ENCODE data around the gene RTN4RL1.

Gene RTN4RL1

DNA sequence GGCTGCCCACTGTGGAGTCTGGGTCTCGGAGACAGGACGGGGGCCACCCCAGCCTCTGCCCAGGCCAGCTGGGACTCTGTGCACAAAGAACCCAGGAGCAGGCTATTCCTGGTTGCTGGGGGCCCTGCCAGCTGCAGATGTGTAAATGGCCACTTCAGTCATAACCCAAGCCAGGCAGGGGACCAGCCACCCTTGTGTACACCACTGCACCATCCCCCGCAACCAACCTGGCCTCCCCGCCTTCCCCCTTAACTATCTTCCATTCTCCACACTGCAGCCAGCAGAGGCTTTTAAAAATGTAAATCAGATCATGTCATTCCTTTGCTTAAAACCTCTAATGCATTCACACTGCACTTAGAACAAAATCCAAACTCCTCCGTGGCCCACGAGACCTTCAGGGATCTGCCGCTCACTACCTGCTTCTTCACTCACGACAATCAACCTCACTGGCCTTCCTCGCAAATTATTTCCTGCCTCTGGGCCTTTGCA lies 28.3 kb downstream of the RTN4RL1 start (continued):
- no peak for TF ChIP-seq ZFP3 (tag by site-specific recombination; IDR thresholded peaks at IDR 0.05; ENCODE audit: low read depth)
- TF ChIP-seq, protein P1, sequence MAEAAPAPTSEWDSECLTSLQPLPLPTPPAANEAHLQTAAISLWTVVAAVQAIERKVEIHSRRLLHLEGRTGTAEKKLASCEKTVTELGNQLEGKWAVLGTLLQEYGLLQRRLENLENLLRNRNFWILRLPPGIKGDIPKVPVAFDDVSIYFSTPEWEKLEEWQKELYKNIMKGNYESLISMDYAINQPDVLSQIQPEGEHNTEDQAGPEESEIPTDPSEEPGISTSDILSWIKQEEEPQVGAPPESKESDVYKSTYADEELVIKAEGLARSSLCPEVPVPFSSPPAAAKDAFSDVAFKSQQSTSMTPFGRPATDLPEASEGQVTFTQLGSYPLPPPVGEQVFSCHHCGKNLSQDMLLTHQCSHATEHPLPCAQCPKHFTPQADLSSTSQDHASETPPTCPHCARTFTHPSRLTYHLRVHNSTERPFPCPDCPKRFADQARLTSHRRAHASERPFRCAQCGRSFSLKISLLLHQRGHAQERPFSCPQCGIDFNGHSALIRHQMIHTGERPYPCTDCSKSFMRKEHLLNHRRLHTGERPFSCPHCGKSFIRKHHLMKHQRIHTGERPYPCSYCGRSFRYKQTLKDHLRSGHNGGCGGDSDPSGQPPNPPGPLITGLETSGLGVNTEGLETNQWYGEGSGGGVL (tag by site-specific recombination; IDR thresholded peaks at IDR 0.05) = no peak
- TF ChIP-seq, protein P2, sequence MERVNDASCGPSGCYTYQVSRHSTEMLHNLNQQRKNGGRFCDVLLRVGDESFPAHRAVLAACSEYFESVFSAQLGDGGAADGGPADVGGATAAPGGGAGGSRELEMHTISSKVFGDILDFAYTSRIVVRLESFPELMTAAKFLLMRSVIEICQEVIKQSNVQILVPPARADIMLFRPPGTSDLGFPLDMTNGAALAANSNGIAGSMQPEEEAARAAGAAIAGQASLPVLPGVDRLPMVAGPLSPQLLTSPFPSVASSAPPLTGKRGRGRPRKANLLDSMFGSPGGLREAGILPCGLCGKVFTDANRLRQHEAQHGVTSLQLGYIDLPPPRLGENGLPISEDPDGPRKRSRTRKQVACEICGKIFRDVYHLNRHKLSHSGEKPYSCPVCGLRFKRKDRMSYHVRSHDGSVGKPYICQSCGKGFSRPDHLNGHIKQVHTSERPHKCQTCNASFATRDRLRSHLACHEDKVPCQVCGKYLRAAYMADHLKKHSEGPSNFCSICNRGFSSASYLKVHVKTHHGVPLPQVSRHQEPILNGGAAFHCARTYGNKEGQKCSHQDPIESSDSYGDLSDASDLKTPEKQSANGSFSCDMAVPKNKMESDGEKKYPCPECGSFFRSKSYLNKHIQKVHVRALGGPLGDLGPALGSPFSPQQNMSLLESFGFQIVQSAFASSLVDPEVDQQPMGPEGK (tag by site-specific recombination; IDR thresholded peaks at IDR 0.05) = no peak
- TF ChIP-seq, protein P3, sequence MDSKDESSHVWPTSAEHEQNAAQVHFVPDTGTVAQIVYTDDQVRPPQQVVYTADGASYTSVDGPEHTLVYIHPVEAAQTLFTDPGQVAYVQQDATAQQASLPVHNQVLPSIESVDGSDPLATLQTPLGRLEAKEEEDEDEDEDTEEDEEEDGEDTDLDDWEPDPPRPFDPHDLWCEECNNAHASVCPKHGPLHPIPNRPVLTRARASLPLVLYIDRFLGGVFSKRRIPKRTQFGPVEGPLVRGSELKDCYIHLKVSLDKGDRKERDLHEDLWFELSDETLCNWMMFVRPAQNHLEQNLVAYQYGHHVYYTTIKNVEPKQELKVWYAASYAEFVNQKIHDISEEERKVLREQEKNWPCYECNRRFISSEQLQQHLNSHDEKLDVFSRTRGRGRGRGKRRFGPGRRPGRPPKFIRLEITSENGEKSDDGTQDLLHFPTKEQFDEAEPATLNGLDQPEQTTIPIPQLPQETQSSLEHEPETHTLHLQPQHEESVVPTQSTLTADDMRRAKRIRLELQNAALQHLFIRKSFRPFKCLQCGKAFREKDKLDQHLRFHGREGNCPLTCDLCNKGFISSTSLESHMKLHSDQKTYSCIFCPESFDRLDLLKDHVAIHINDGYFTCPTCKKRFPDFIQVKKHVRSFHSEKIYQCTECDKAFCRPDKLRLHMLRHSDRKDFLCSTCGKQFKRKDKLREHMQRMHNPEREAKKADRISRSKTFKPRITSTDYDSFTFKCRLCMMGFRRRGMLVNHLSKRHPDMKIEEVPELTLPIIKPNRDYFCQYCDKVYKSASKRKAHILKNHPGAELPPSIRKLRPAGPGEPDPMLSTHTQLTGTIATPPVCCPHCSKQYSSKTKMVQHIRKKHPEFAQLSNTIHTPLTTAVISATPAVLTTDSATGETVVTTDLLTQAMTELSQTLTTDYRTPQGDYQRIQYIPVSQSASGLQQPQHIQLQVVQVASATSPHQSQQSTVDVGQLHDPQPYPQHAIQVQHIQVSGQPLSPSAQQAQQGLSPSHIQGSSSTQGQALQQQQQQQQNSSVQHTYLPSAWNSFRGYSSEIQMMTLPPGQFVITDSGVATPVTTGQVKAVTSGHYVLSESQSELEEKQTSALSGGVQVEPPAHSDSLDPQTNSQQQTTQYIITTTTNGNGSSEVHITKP (tag by site-specific recombination; IDR thresholded peaks at IDR 0.05) = no peak
- TF ChIP-seq, protein P4, sequence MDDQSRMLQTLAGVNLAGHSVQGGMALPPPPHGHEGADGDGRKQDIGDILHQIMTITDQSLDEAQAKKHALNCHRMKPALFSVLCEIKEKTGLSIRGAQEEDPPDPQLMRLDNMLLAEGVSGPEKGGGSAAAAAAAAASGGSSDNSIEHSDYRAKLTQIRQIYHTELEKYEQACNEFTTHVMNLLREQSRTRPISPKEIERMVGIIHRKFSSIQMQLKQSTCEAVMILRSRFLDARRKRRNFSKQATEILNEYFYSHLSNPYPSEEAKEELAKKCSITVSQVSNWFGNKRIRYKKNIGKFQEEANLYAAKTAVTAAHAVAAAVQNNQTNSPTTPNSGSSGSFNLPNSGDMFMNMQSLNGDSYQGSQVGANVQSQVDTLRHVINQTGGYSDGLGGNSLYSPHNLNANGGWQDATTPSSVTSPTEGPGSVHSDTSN (CRISPR knock-in tag; IDR thresholded peaks at IDR 0.05) = no peak
- TF ChIP-seq, protein P5, sequence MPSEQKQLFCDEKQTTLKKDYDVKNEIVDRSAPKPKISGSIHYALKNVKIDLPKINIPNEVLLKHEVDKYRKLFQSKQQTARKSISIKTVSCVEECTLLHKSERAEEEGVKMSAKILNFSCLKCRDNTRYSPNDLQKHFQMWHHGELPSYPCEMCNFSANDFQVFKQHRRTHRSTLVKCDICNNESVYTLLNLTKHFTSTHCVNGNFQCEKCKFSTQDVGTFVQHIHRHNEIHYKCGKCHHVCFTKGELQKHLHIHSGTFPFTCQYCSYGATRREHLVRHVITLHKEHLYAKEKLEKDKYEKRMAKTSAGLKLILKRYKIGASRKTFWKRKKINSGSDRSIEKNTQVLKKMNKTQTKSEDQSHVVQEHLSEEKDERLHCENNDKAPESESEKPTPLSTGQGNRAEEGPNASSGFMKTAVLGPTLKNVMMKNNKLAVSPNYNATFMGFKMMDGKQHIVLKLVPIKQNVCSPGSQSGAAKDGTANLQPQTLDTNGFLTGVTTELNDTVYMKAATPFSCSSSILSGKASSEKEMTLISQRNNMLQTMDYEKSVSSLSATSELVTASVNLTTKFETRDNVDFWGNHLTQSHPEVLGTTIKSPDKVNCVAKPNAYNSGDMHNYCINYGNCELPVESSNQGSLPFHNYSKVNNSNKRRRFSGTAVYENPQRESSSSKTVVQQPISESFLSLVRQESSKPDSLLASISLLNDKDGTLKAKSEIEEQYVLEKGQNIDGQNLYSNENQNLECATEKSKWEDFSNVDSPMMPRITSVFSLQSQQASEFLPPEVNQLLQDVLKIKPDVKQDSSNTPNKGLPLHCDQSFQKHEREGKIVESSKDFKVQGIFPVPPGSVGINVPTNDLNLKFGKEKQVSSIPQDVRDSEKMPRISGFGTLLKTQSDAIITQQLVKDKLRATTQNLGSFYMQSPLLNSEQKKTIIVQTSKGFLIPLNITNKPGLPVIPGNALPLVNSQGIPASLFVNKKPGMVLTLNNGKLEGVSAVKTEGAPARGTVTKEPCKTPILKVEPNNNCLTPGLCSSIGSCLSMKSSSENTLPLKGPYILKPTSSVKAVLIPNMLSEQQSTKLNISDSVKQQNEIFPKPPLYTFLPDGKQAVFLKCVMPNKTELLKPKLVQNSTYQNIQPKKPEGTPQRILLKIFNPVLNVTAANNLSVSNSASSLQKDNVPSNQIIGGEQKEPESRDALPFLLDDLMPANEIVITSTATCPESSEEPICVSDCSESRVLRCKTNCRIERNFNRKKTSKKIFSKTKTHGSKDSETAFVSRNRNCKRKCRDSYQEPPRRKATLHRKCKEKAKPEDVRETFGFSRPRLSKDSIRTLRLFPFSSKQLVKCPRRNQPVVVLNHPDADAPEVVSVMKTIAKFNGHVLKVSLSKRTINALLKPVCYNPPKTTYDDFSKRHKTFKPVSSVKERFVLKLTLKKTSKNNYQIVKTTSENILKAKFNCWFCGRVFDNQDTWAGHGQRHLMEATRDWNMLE (tag by site-specific recombination; conservative IDR thresholded peaks at IDR 0.05; ENCODE audit: low read depth) = no peak
- TF ChIP-seq ZNF623 (tag by site-specific recombination; IDR thresholded peaks at IDR 0.05) = peak; percentile 98
- TF ChIP-seq, protein P6, sequence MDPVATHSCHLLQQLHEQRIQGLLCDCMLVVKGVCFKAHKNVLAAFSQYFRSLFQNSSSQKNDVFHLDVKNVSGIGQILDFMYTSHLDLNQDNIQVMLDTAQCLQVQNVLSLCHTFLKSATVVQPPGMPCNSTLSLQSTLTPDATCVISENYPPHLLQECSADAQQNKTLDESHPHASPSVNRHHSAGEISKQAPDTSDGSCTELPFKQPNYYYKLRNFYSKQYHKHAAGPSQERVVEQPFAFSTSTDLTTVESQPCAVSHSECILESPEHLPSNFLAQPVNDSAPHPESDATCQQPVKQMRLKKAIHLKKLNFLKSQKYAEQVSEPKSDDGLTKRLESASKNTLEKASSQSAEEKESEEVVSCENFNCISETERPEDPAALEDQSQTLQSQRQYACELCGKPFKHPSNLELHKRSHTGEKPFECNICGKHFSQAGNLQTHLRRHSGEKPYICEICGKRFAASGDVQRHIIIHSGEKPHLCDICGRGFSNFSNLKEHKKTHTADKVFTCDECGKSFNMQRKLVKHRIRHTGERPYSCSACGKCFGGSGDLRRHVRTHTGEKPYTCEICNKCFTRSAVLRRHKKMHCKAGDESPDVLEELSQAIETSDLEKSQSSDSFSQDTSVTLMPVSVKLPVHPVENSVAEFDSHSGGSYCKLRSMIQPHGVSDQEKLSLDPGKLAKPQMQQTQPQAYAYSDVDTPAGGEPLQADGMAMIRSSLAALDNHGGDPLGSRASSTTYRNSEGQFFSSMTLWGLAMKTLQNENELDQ (tag by site-specific recombination; IDR thresholded peaks at IDR 0.05; ENCODE audit: low read depth) = no peak
- peak; percentile 57 for TF ChIP-seq GLIS1 (tag by site-specific recombination; IDR thresholded peaks at IDR 0.05)

All from HEK293 (cell line).